Trophoblast cell (in vitro differentiated cells and primary cell): ENCODE results near the gene BMP5.

Experiments used
- DNase-seq, 2 donors: peaks; one replicate each; pipeline ENCODE4 v3.0.0-alpha.2; 2016
- H2AFZ ChIP-seq: 2 replicates; pipeline ENCODE4 v1.6.1; 2013; ENCODE audit warnings: low read length, moderate library complexity, mild to moderate bottlenecking; ENCODE audit not compliant: insufficient read depth, poor library complexity
- H2AK5ac ChIP-seq: 2 replicates; pipeline ENCODE4 v1.6.1; 2013; ENCODE audit warnings: mild to moderate bottlenecking, low read length
- H2BK120ac ChIP-seq: 2 replicates; pipeline ENCODE4 v1.6.1; 2013; ENCODE audit warnings: low read length, mild to moderate bottlenecking, moderate library complexity; ENCODE audit not compliant: insufficient read depth, poor library complexity
- H2BK12ac ChIP-seq: 2 replicates; pipeline ENCODE4 v1.6.1; 2013; ENCODE audit warnings: mild to moderate bottlenecking, low read length, moderate library complexity
- H2BK5ac ChIP-seq: 2 replicates; pipeline ENCODE4 v1.6.1; 2013; ENCODE audit warnings: low read length, low read depth, moderate library complexity, mild to moderate bottlenecking; ENCODE audit not compliant: poor library complexity
- H3K14ac ChIP-seq: 2 replicates; pipeline ENCODE4 v1.6.1; 2013; ENCODE audit warnings: mild to moderate bottlenecking, low read length
- H3K18ac ChIP-seq: 2 replicates; pipeline ENCODE4 v1.6.1; 2013; ENCODE audit warnings: mild to moderate bottlenecking, low read length
- H3K23ac ChIP-seq: 2 replicates; pipeline ENCODE4 v1.6.1; 2013; ENCODE audit warnings: low read length
- H3K27ac ChIP-seq: 2 replicates; pipeline ENCODE4 v1.5.1; 2013; ENCODE audit warnings: low read depth, mild to moderate bottlenecking, inconsistent platforms, low read length, moderate library complexity
- H3K27me3 ChIP-seq: 2 replicates; pipeline ENCODE4 v1.6.1; 2013; ENCODE audit warnings: inconsistent platforms, mild to moderate bottlenecking, low read length, moderate library complexity; ENCODE audit not compliant: insufficient read depth
- H3K36me3 ChIP-seq, 2 experiments: 1 replicate in 1 of 2; 2 replicates in 1 of 2; pipeline ENCODE4 v1.6.1; 2013; ENCODE audit warnings: low read length in 2 of 2, mild to moderate bottlenecking in 2 of 2, moderate library complexity in 1 of 2; ENCODE audit not compliant: insufficient read depth in 2 of 2, control insufficient read depth in 1 of 2
- H3K4ac ChIP-seq: 2 replicates; pipeline ENCODE4 v1.6.1; 2013; ENCODE audit warnings: low read depth, mild to moderate bottlenecking, low read length, moderate library complexity
- H3K4me1 ChIP-seq, 2 experiments: 1 replicate in 1 of 2; 2 replicates in 1 of 2; pipeline ENCODE4 v1.6.1; 2013; ENCODE audit warnings: low read length in 2 of 2, mild to moderate bottlenecking in 2 of 2, moderate library complexity in 1 of 2; ENCODE audit not compliant: insufficient read depth in 2 of 2, control insufficient read depth in 1 of 2
- H3K4me2 ChIP-seq: 2 replicates; pipeline ENCODE4 v1.6.1; 2013; ENCODE audit warnings: inconsistent platforms, mild to moderate bottlenecking, low read length, moderate library complexity
- H3K4me3 ChIP-seq: 2 replicates; pipeline ENCODE4 v1.5.1; 2013; ENCODE audit warnings: mild to moderate bottlenecking, low read depth, low read length, inconsistent platforms
- H3K79me1 ChIP-seq: one replicate; pipeline ENCODE4 v1.6.1; 2013; ENCODE audit warnings: low read length
- H3K79me2 ChIP-seq: 2 replicates; pipeline ENCODE4 v1.6.1; 2013; ENCODE audit warnings: low read length, mild to moderate bottlenecking; ENCODE audit not compliant: control insufficient read depth, insufficient read depth, poor library complexity
- H3K9ac ChIP-seq: 2 replicates; pipeline ENCODE4 v1.6.1; 2013; ENCODE audit warnings: mild to moderate bottlenecking, low read length
- H3K9me3 ChIP-seq: 2 replicates; pipeline ENCODE4 v1.6.1; 2013; ENCODE audit warnings: low read depth, mild to moderate bottlenecking, control low read depth, inconsistent platforms, low read length; ENCODE audit not compliant: insufficient read depth
- H4K12ac ChIP-seq: 2 replicates; pipeline ENCODE4 v1.6.1; 2013; ENCODE audit warnings: low read depth, mild to moderate bottlenecking, low read length, moderate library complexity
- H4K8ac ChIP-seq: 2 replicates; pipeline ENCODE4 v1.6.1; 2013; ENCODE audit warnings: low read depth, mild to moderate bottlenecking, low read length, moderate library complexity
- H4K91ac ChIP-seq: one replicate; pipeline ENCODE4 v1.6.1; 2013; ENCODE audit warnings: low read depth, mild to moderate bottlenecking, low read length, moderate library complexity
- WGBS: extraction: QIAGEN DNeasy Blood & Tissue Kit; methylation state at CpG from one replicate; pipeline ENCODE4 v1.1.7; 2013; ENCODE audit warnings: missing lambda C conversion rate; ENCODE audit not compliant: insufficient read length, insufficient coverage; ENCODE audit errors: extremely low coverage; 5-methylcytosine and 5-hydroxymethylcytosine counted together

Gene BMP5

GRCh38 chr6:55827818-55828522 is 47.4 kb downstream of the BMP5 start:
- H3K18ac ChIP-seq, result no peak overlapping the region
- H3K36me3 ChIP-seq, result no peaks in the 10 kb centered on the region
- no peak overlapping the region for H2AK5ac ChIP-seq
- H2BK5ac ChIP-seq, result no peak overlapping the region
- H3K4me3 ChIP-seq, result no peak overlapping the region
- H3K14ac ChIP-seq, result no peak overlapping the region
- no peak overlapping the region for H3K4me2 ChIP-seq
- H2BK12ac ChIP-seq, result no peak overlapping the region
- no peak overlapping the region for H2BK120ac ChIP-seq
- H3K9me3 ChIP-seq, result no peaks in the 10 kb centered on the region
- H4K8ac ChIP-seq, result no peak overlapping the region
- no peaks in the 10 kb centered on the region for H3K79me1 ChIP-seq
- peak; percentile 9 to 58 for DNase-seq
- H3K4me1 ChIP-seq, result no peaks in the 10 kb centered on the region
- H4K91ac ChIP-seq, result no peak overlapping the region
- no peak overlapping the region for H2AFZ ChIP-seq
- H3K79me2 ChIP-seq, result no peaks in the 10 kb centered on the region
- H3K27ac ChIP-seq, result no peak overlapping the region
- H4K12ac ChIP-seq, result no peak overlapping the region
- no peak overlapping the region for H3K9ac ChIP-seq
- H3K23ac ChIP-seq, result no peak overlapping the region
- H3K4ac ChIP-seq, result no peak overlapping the region
- H3K27me3 ChIP-seq, result no peaks in the 10 kb centered on the region

GRCh38 chr6:55826941-55827340 is 48.4 kb downstream of the BMP5 start:
- H3K27ac ChIP-seq, result no peak overlapping the region
- H2BK120ac ChIP-seq, result no peak overlapping the region
- no peak overlapping the region for H4K12ac ChIP-seq
- no peaks in the 10 kb centered on the region for H3K27me3 ChIP-seq
- H4K91ac ChIP-seq, result no peak overlapping the region
- no peak for DNase-seq
- H3K36me3 ChIP-seq, result no peaks in the 10 kb centered on the region
- no peak overlapping the region for H2AK5ac ChIP-seq
- H3K23ac ChIP-seq, result no peak overlapping the region
- no peaks in the 10 kb centered on the region for H3K79me1 ChIP-seq
- H3K14ac ChIP-seq, result no peak overlapping the region
- no peaks in the 10 kb centered on the region for H3K9me3 ChIP-seq
- H3K4ac ChIP-seq, result no peak overlapping the region
- H3K18ac ChIP-seq, result no peak overlapping the region
- H2BK12ac ChIP-seq, result no peak overlapping the region
- no peak overlapping the region for H4K8ac ChIP-seq
- H3K79me2 ChIP-seq, result no peaks in the 10 kb centered on the region
- no peak overlapping the region for H3K9ac ChIP-seq
- H3K4me1 ChIP-seq, result no peaks in the 10 kb centered on the region
- no peak overlapping the region for H3K4me2 ChIP-seq
- WGBS, result no CpG with 5 or more reads among the region's 1 CpG
- H3K4me3 ChIP-seq, result no peak overlapping the region
- H2BK5ac ChIP-seq, result no peak overlapping the region
- no peak overlapping the region for H2AFZ ChIP-seq

- H2AK5ac ChIP-seq, result no peak overlapping the region
- H3K9me3 ChIP-seq, result no peaks in the 10 kb centered on the region
- no peak overlapping the region for H2AFZ ChIP-seq
- DNase-seq, result peak; percentile 66 to 82
- H2BK12ac ChIP-seq, result no peak overlapping the region
- H3K79me1 ChIP-seq, result no peaks in the 10 kb centered on the region
- H3K27me3 ChIP-seq, result no peaks in the 10 kb centered on the region
- no peak overlapping the region for H2BK120ac ChIP-seq
- no peak overlapping the region for H3K9ac ChIP-seq
- no peak overlapping the region for H3K23ac ChIP-seq
- no peaks in the 10 kb centered on the region for H3K4me1 ChIP-seq
- H3K4ac ChIP-seq, result no peak overlapping the region
- H2BK5ac ChIP-seq, result no peak overlapping the region
- no peaks in the 10 kb centered on the region for H3K36me3 ChIP-seq
- no peak overlapping the region for H3K18ac ChIP-seq
- no peak overlapping the region for H4K8ac ChIP-seq
- no peak overlapping the region for H4K91ac ChIP-seq
- no peak overlapping the region for H3K4me2 ChIP-seq
- no peak overlapping the region for H3K27ac ChIP-seq
- H3K79me2 ChIP-seq, result no peaks in the 10 kb centered on the region
- no peak overlapping the region for H3K4me3 ChIP-seq
- H4K12ac ChIP-seq, result no peak overlapping the region
- H3K14ac ChIP-seq, result no peak overlapping the region
Observed at GRCh38 chr6:55825402-55826051, 49.9 kb downstream of the BMP5 start.

- H3K14ac ChIP-seq, result no peak overlapping the region
- no peaks in the 10 kb centered on the region for H3K4me1 ChIP-seq
- H2BK12ac ChIP-seq, result no peak overlapping the region
- no peaks in the 10 kb centered on the region for H3K36me3 ChIP-seq
- no peak overlapping the region for H4K8ac ChIP-seq
- no peak overlapping the region for H3K4me2 ChIP-seq
- no peak overlapping the region for H2BK120ac ChIP-seq
- H3K23ac ChIP-seq, result no peak overlapping the region
- no peak overlapping the region for H3K4ac ChIP-seq
- H3K79me2 ChIP-seq, result no peaks in the 10 kb centered on the region
- H3K9ac ChIP-seq, result no peak overlapping the region
- H3K27me3 ChIP-seq, result no peaks in the 10 kb centered on the region
- no peak for DNase-seq
- H4K91ac ChIP-seq, result no peak overlapping the region
- H3K79me1 ChIP-seq, result no peaks in the 10 kb centered on the region
- H4K12ac ChIP-seq, result no peak overlapping the region
- no peak overlapping the region for H2AFZ ChIP-seq
- no peak overlapping the region for H3K4me3 ChIP-seq
- no peaks in the 10 kb centered on the region for H3K9me3 ChIP-seq
- H3K27ac ChIP-seq, result no peak overlapping the region
- no peak overlapping the region for H2AK5ac ChIP-seq
- no peak overlapping the region for H3K18ac ChIP-seq
- WGBS, result no CpG with 5 or more reads among the region's 2 CpGs
- no peak overlapping the region for H2BK5ac ChIP-seq
Observed at GRCh38 chr6:55822815-55823214, 52.6 kb downstream of the BMP5 start.
